Testis (tissue), 2 donors: ENCODE measurements around the gene ALDH4A1.

Source experiments
- POLR2A ChIP-seq: fragments of 450-650 bp; IDR thresholded peaks from one replicate; pipeline ENCODE4 v1.6.1; 2017; ENCODE audit warnings: antibody characterized with exemption, mild to moderate bottlenecking, moderate library complexity
- TF ChIP-seq, protein P1 (sequence below), 3 experiments: fragments of 450-650 bp in 2 of 3; fragments of 200-600 bp in 1 of 3; sonication (generic) in 1 of 3; IDR thresholded peaks; one replicate each; pipeline ENCODE4 v1.5.1; 2016 to 2019; ENCODE audit warnings: antibody characterized with exemption in 3 of 3, mild to moderate bottlenecking in 2 of 3, moderate library complexity in 1 of 3

DNA sequence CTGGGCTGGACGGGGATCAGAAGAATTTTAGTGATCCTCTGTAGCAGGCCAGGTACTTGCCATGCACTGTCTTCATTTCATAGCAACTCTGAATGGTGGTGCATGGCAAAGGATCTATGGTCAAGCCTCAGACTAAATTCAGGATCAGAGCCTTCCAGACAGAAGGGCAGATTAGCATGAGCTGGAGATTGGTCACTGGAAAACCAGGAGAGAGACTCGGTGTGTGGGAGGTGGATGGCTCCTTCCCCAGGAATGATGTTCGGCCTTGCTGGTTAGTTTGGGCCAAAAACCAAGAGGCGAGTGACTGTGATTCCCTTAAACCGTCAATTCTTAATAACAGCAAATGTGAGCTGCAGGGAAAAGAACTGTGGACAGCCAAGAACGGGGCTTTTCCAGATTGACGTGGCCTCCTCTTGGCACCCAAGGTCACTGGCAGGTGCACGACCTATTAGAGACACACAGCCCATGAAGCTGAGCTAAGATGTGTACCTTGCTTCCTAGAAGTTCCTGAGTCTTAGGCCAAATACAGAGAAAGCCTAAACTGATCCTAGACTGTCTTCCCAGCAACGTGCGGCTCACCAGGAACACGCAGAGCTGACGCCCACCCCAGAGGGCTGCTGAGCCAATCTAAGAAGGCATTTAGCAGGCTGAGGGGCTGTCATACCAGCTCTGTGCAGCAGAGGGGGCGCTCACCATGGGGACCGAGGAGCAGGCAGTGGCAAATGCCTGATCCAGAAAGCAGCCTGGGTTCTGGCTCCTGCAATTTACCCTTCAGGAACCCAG, 18.5 kb downstream of the ALDH4A1 start:
- TF ChIP-seq, protein P1, sequence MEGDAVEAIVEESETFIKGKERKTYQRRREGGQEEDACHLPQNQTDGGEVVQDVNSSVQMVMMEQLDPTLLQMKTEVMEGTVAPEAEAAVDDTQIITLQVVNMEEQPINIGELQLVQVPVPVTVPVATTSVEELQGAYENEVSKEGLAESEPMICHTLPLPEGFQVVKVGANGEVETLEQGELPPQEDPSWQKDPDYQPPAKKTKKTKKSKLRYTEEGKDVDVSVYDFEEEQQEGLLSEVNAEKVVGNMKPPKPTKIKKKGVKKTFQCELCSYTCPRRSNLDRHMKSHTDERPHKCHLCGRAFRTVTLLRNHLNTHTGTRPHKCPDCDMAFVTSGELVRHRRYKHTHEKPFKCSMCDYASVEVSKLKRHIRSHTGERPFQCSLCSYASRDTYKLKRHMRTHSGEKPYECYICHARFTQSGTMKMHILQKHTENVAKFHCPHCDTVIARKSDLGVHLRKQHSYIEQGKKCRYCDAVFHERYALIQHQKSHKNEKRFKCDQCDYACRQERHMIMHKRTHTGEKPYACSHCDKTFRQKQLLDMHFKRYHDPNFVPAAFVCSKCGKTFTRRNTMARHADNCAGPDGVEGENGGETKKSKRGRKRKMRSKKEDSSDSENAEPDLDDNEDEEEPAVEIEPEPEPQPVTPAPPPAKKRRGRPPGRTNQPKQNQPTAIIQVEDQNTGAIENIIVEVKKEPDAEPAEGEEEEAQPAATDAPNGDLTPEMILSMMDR (IDR thresholded peaks at IDR 0.05) = peak; percentile 68 to 88 (median 81)
- no peak for TF ChIP-seq POLR2A
